GM08714 (cell line): ENCODE results near the gene C17orf67.
"Not testable (repeated sequence)": the region's sequence is repeated elsewhere in the genome, so short reads cannot be mapped to it uniquely, and the experiment has no call there.

ENCODE experiments used
- H3K4me3 ChIP-seq: fragments of 200-500 bp; sonication (Bioruptor generic); 2 replicates; pipeline ENCODE4 v1.5.1; 2014; ENCODE audit warnings: mild to moderate bottlenecking, low read length, inconsistent platforms
- ZNF274 ChIP-seq: IDR thresholded peaks from 2 replicates; pipeline ENCODE4 v1.6.1; 2012; ENCODE audit warnings: mild to moderate bottlenecking, low read depth, low read length

Gene C17orf67

DNA sequence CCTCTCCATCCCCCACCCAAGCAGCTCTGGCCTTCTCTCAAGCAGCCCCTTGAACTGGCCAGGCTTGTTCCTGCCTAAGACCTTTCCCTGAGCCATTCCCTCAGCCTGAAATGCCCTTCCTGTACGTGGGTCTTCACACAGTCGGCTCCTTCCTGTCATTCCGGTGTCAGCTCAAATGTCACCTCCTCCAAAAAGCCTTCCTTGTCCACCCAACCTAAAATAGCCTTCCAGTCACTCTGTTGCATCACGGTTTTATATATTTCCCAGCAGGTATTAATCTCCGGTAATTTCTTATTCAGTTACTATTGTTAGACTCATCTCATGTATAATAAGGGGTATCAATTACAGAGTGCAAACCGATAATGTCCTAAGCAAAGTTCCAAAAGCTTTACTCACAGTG, 51.8 kb downstream of the C17orf67 start:
- no peak for TF ChIP-seq ZNF274
- H3K4me3 ChIP-seq: no peak overlapping the region

DNA sequence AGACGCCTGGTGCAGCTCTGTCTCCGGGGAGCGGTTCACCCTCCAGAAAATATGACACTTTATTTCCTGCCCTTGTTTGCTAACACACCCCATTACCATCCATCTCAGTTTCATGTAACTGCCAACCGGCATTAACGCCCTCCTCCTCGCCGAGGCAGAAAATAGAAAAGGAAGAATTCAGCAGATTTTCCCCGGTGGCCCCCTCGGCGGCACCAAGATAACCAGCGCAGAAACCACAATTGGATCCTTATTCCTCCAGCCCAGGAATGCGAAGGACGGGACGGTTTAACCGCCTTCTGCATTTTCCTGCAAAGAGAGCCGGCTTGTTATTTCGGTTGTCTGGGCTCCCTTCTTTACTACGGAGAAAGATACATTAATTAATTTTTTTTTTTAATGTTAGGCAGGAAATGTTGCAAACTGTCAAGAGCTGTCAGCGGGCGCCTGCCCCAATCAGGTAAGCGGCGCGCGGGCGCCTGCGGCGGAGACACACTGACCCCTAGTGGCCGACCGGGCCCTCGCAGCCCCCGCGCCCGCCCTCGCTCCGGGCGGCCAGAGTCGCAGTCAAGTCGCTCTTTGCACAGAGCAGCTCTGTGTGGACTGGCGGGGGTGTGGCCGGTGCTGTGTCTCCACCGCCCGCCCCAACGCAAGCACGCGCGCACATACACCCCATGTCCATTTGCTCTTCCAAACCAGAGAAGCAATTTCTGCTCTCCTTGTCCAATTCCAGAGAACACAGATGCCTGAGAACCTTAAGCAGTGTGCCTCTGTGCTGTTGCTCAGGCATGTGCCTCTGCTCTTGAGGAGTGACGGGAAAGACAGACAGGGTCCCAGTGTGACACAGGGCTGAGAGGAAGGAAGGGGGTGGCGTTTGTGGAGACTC, 53.6 kb downstream of the C17orf67 start:
- TF ChIP-seq ZNF274: no peak
- H3K4me3 ChIP-seq: peak overlapping the region; percentile 41; the same call in 1 of the 2 replicates

DNA sequence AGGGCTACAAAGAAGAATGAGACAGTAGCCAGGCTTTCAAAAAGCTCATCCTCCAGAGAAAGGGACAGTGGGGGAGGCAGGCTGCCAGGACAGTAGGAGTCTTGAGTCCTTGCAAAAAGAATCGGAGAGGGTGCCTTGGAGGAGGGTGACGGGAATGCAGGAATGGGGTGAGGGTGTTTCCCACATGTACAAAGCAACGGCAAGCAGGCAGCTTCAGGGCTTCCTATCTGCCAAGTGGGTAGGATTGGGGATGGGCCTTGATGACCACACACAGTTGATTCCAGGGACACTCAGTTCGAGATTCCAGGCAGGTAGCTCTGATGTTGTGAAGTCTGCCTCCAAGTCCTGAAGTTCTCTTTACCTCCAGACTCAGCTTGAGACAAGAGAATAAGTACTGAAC, 54.4 kb downstream of the C17orf67 start:
- no peak for TF ChIP-seq ZNF274
- H3K4me3 ChIP-seq: no peak overlapping the region

DNA sequence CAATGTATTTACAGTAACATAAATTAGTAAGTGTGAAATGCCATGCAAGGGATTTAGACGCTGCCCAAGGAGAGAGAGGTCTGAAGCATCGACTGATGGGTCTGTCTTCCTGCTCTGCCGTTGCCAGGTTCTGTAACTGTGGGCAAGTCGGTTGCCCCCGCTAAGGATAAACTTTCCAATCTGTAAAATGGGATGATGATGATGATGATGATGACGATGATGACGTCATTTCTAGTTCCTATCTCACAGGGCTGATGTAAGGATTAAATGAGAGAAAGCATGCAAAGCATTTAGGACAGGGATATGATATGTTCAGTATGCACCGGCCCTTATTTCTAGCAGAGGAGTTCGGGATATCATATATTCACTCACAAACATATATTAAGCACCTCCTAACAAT, 54.8 kb downstream of the C17orf67 start:
- no peak overlapping the region for H3K4me3 ChIP-seq
- TF ChIP-seq ZNF274: no peak

DNA sequence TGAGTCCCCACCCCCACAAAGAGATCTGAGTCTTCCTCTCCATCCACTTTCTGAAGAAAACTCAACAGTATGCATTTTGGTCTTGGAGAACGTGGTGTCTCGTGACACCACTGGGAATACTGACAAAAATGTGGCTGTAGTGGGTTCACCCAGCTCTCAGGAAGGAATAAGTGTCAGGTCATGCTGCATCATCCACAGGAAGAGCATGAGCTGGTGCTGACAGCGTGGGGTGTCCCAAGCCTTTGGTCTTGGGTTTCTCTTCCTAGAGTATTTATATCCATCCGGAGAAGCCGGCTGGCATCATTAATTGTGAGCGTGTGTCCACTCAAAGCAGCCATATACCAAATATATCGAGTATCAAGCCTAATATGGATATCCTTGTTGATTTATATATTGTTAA, 55.9 kb downstream of the C17orf67 start:
- H3K4me3 ChIP-seq: no peak overlapping the region
- no peak for TF ChIP-seq ZNF274

DNA sequence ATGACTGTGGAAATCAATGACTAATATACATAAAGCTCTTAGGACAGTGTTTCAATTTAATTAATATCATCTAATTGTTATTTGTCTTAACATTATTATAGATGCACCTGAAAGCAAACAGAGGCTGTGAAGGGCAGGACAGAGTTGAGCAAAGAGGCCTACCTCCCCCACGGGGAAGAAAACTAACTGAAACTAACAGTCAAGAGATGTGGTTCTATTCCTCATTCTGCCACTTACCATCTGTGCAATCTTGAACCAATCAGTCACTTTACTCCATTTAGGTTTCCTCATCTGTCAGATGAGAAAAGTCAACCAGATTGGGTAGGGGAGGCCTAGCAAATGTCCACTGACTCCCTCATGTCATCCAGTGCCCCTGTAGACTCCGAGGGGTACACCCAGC, 59.1 kb downstream of the C17orf67 start:
- no peak overlapping the region for H3K4me3 ChIP-seq
- TF ChIP-seq ZNF274: no peak

DNA sequence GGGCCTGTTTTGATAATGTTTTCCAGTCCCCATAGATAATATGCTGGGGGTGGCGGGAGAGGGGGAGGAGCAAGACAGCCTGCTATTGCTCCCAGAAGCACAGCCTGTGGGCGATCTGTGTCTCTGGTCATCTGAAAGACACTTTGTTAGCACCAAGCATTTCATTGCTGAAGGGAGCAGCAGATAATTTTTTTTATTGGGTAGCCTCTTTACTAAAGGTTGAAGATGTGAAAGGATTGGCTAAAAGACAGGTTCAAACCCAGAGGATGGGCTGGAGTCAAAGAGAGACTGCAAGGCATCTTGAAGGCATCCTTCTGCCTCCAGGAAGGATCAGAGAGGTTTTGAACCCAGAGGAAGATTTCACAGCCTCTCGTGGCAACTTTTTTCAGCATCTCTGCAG, 60.6 kb downstream of the C17orf67 start:
- no peak overlapping the region for H3K4me3 ChIP-seq

DNA sequence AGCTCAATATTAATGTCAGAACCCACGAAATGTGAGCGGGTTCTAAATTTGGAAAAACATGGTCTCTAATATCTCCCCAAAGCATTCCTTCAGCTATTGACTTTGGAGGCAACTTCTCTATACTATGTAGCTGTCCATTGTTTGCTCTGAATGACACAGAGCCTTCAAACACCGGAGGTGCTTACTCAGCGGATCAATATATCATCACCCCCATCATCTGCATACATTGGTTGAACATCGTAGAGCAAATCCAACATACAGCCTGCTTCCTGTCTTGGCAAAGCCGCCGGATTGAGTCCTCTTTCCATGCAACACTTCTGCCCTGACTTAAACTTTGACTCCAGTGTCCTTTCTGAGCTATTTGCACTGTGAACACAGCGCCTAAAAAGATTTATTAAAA, 61.3 kb downstream of the C17orf67 start:
- TF ChIP-seq ZNF274: no peak

More for the DNA sequence above, 60.6 kb downstream of the C17orf67 start:
- no peak for TF ChIP-seq ZNF274

DNA sequence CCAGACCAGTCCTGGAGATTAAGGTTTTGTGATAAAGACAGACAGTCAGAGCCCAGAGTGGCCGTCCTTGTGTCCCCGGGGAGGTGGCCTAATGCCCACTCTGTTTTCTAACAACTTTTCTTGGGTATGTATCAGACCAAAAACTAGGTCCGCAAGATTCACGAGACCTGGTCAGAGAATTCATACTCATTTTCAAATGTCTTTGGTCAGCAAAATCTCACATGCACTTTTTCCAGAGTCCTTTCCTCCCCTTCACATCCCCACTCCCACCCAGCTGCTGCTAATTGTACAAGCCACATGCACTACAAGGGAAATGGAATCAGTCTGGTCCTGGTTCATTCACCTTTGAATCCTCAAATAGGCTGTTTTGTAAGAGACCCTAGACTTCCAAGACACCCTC, 61.7 kb downstream of the C17orf67 start:
- no peak for TF ChIP-seq ZNF274
- H3K4me3 ChIP-seq: no peak overlapping the region

More for the DNA sequence above, 61.3 kb downstream of the C17orf67 start:
- no peak overlapping the region for H3K4me3 ChIP-seq

DNA sequence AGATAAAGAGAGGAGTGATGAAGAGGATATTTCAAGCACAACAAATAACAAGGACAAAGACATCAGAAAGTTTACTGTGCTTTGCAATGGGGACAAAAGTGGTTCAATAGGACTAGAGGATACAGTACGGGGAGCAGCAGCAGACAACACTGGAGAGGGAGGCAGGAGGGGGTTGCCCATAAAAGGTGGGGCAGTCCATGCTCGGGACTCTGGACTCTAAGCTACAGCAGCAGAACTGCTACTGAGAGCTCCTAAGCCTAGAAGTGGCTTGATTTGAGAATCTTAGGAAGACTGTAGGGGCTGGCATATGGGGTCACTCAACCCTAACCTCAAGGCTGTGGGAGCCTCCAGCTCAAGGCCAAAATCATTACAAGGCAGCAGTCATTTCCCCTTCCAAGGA, 62.2 kb downstream of the C17orf67 start:
- H3K4me3 ChIP-seq: no peak overlapping the region
- TF ChIP-seq ZNF274: no peak

DNA sequence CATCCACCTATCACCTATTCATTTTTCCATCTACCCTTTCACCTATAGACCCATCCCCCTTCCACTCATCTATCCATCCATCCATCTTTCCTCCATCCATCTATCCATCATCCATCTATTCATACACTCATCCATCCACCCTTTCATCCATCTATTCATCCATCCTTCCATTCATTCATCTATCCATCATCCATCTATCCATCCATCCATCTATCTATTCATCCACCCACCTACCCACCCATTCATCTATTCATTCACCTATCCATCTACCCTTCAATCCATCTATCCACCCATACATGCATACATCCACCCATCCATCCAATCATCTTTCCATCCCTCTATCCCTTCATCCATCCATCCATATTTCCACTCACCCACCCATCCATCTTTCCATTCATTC, 63.3 kb downstream of the C17orf67 start:
- TF ChIP-seq ZNF274: no peak
- H3K4me3 ChIP-seq: no peak overlapping the region

DNA sequence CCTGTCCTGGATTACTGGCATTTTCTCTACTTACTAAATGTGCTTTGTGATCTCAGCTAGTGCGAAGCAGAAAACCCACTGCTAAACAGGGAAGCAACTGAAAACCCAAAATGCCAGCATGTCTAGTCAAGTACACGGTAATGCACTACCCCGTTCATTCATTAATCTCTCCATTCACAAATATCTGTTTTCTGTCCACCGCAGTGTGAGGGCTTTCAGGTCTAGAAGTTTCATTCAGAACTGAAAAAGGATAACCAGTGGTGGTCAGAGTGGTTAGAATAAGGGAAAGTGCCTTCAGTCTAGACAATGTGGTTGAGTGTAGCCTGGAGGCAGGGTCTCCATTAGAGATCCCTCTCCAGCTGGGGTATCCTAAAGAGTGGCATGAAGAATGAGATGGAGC, 68.3 kb downstream of the C17orf67 start:
- no peak for TF ChIP-seq ZNF274
- H3K4me3 ChIP-seq: no peak overlapping the region

DNA sequence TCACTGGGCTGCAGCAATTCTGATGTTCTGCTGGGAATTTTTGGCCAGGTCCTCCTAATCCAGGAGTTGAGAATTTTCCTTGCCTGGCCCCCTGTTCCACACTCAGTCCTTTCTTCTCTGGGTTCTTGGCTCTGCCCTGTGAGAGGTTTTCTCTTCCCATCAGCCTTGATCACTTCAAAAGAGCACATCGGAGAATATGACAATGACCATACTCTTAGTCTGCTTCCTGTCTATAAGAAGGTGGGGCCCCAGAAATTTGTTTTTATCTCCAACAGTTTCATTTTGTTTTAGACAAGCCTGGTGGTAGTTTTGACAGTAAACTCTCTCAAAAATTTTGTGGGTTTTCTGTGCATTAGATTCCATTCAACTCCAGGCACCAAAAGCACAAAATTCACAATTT, 70.7 kb downstream of the C17orf67 start:
- no peak for TF ChIP-seq ZNF274

DNA sequence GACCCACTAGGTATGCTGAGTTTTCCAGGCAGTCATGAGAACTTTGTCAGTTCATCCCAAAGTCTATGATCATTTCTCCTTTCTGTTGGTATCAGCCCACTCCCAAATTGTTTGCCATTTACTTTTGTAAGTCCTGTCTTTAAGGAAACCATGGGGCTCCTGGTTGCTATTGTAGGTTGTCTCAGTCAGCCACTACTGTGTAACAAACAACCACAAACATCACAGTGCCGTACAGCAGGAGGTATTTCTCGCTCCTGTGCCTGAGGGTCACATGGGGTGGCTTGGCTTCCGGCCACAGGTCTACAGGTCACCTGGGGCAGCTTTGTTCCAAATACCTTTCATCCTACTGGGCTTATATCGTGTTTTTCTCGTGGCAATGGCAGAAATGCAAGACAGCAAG, 71.6 kb downstream of the C17orf67 start:
- TF ChIP-seq ZNF274: no peak
- no peak overlapping the region for H3K4me3 ChIP-seq

More for the DNA sequence above, 70.7 kb downstream of the C17orf67 start:
- H3K4me3 ChIP-seq: no peak overlapping the region

DNA sequence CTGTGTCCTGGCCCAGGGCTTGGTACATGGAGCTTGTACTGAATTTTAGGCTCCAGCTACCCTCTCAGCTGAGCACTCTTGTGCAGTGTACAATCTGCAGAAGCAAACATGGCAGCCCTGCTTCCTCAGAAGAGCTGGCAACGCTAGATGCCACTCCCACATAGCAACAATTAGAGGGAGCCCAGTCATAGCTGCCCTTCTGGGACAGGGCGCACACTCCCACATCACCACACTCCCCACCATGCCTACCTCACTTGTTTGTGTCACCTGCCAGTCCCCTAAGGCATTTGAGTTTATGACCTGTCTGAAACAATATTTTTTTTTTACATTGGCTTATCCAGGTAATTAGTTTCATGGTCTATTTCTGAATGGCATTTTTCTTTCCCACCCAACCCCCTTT, 72.3 kb downstream of the C17orf67 start:
- no peak overlapping the region for H3K4me3 ChIP-seq
- TF ChIP-seq ZNF274: no peak

DNA sequence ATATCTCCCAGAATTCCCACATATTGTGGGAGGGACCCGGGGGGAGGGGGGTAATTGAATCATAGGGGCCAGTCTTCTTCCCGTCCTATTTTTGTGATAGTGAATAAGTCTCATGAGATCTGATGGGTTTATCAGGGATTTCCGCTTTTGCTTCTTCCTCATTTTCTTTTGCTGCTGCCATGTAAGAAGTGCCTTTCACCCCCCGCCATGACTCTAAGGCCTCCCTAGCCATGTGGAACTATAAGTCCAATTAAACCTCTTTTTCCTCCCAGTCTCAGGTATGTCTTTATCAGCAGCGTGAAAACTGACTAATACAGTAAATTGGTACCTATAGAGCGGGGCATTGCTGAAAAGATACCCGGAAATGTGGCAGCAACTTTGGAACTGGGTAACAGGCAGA, 76.1 kb downstream of the C17orf67 start:
- H3K4me3 ChIP-seq: not testable (repeated sequence)
